Esophagus muscularis mucosa (tissue), 4 donors: ENCODE results near the gene CD300LG. TPM values are rescaled to one million over a fixed set of nuclear protein-coding genes. Genes with fewer than 3 reads are reported as not detected.

Source experiments
- DNase-seq: peaks from one replicate; pipeline ENCODE4 v3.0.0-alpha.2; 2017; ENCODE audit errors: extremely low spot score
- H3K27ac ChIP-seq, 4 donors: fragments of 200-600 bp; sonication (generic); replicated peaks in 1 of 4; 1 replicate in 3 of 4; 2 replicates in 1 of 4; pipeline ENCODE4 v1.5.1; 2016 to 2019; ENCODE audit warnings: mild to moderate bottlenecking in 1 of 4
- H3K27me3 ChIP-seq, 4 donors: fragments of 200-600 bp; sonication (generic); one replicate each; pipeline versions ENCODE4 v1.5.1 to v1.6.0; 2016 to 2019
- H3K36me3 ChIP-seq, 4 donors: fragments of 200-600 bp; sonication (generic); one replicate each; pipeline ENCODE4 v1.5.1; 2016 to 2019
- H3K4me1 ChIP-seq, 4 donors: fragments of 200-600 bp; sonication (generic); one replicate each; pipeline ENCODE4 v1.5.1; 2016 to 2019
- H3K4me3 ChIP-seq, 4 donors: fragments of 200-600 bp; sonication (generic); 1 replicate in 2 of 4; 2 replicates in 2 of 4; pipeline ENCODE4 v1.5.1; 2016 to 2019; ENCODE audit warnings: mild to moderate bottlenecking in 4 of 4, moderate library complexity in 1 of 4
- H3K9me3 ChIP-seq, 4 donors: fragments of 200-600 bp; sonication (generic); 1 replicate in 3 of 4; 2 replicates in 1 of 4; pipeline ENCODE4 v1.5.1; 2016 to 2019
- EP300 ChIP-seq: sonication (generic); formaldehyde crosslinking; IDR thresholded peaks from one replicate; pipeline ENCODE4 v1.6.1; 2017; ENCODE audit warnings: antibody characterized with exemption
- POLR2A ChIP-seq: fragments of 450-650 bp; IDR thresholded peaks from one replicate; pipeline ENCODE4 v1.6.1; 2017; ENCODE audit warnings: antibody characterized with exemption, moderate library complexity, mild to moderate bottlenecking, low read depth
- POLR2AphosphoS5 ChIP-seq, 2 donors: sonication (generic); formaldehyde crosslinking; IDR thresholded peaks; one replicate each; pipeline ENCODE4 v1.6.1; 2017; ENCODE audit warnings: antibody characterized with exemption in 2 of 2
- WGBS: methylation state at CpG from one replicate; pipeline ENCODE4 v1.1.5; 2018; 5-methylcytosine and 5-hydroxymethylcytosine counted together
- intact Hi-C: fragments of 100-400 bp; cut with DNase I; formaldehyde crosslinking; loops from one replicate; pipeline ENCODE4 v1.15.1; 2023
- total RNA-seq, 4 donors: library from RNA; depleted of rRNA; stranded (reverse); fragments of >200 nt; gene quantifications; one replicate each; pipeline versions ENCODE4 v1.1.0 to v1.2.1, GENCODE V29; 2016
- TF ChIP-seq, protein P1 (sequence below), 3 experiments: fragments of 200-600 bp in 2 of 3; fragments of 450-650 bp in 1 of 3; sonication (generic) in 2 of 3; IDR thresholded peaks; one replicate each; pipeline ENCODE4 v1.5.1; 2017 to 2019; ENCODE audit warnings: antibody characterized with exemption in 3 of 3, mild to moderate bottlenecking in 2 of 3, moderate library complexity in 1 of 3

Gene CD300LG
- total RNA-seq, 4 donors from 2014 or later: 0.83 to 12.0 (median 7.3) TPM

DNA sequence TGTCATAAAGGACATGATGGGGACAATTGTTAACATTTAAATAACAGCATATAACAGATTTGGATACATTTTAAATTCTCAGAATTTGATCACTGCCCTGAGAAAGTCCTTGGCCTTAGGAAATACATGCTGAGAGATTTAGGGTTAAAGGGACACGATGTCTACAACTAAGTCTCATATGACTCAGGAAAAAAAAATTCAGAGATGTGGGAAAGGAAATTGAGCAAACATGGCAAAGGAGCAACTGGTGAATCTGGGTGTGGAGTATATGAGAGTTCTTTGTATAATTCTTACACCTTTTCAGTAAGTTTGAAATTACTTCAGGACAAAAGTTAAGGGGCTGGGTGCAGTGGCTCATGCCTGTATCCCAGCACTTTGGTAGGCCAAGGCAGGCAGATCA, 32.3 kb upstream of the CD300LG start:
- Histone ChIP-seq H3K4me3 (no peak overlapping the region), H3K36me3 (peaks cover 0 to 95% (median 64%) of the 10 kb centered on the region in 4 donors), H3K4me1 (peaks cover 0 to 7% (median 0%) of the 10 kb centered on the region in 4 donors), H3K27me3 (no peaks in the 10 kb centered on the region), H3K9me3 (no peaks in the 10 kb centered on the region), H3K27ac (no peak overlapping the region)
- intact Hi-C loops: no loop called here
- DNase-seq: no peak
- TF ChIP-seq POLR2A: no peak
- TF ChIP-seq, protein P1, sequence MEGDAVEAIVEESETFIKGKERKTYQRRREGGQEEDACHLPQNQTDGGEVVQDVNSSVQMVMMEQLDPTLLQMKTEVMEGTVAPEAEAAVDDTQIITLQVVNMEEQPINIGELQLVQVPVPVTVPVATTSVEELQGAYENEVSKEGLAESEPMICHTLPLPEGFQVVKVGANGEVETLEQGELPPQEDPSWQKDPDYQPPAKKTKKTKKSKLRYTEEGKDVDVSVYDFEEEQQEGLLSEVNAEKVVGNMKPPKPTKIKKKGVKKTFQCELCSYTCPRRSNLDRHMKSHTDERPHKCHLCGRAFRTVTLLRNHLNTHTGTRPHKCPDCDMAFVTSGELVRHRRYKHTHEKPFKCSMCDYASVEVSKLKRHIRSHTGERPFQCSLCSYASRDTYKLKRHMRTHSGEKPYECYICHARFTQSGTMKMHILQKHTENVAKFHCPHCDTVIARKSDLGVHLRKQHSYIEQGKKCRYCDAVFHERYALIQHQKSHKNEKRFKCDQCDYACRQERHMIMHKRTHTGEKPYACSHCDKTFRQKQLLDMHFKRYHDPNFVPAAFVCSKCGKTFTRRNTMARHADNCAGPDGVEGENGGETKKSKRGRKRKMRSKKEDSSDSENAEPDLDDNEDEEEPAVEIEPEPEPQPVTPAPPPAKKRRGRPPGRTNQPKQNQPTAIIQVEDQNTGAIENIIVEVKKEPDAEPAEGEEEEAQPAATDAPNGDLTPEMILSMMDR (IDR thresholded peaks at IDR 0.05): no peak
- no peak for TF ChIP-seq POLR2AphosphoS5 (IDR thresholded peaks at IDR 0.05)
- no peak for TF ChIP-seq EP300
- WGBS: 12% methylated on average over 1 of the region's 1 CpG

DNA sequence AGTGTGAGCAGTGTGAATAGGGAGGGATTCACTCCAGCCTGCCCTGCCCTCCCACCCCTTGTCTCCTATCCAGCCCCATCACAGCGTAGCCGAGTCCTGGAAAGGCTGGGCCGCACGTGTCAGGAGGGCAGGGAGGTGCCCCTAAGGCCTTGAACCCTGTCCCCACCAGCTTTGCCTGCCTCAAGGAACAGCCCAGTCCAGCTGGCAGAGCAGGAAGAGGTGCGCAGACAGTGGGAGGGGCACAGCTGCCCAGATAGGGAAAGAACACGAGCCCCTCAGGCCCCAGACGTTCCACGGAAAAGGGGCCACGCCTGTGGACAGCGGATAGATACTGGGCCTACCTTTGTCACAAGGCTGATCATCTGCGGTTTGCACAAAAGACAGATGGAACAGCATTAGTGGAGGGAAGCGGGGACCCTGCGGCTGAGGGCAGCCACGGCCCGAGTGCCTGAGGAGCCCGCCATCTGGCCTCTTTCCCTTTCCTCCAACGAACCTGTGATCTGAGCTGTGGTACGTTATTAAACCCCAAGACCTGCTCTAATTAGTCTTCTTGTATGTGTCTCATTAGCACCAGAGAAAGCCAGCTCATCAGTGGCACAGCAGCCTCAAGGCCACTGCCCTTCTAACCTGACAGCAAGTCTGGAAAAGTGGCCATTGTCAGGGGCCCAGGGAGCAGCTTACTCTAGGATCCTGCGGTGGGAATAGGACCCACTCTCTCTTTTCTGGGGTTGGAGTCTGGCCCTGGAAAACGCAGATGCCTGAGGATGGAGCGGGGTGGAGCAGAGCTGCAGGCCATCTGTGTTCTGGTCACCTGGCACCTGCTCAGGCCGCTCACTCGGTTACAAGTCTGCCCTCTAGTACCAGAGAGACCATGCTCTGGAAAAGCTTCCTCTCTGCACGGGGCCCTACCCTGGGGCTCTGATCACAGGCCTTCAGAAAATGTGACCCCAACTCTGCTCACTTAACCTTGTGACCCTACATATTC, 30.3 kb upstream of the CD300LG start:
- Histone ChIP-seq H3K9me3 (no peaks in the 10 kb centered on the region), H3K27ac (no peak overlapping the region), H3K4me1 (peaks cover 0 to 7% (median 0%) of the 10 kb centered on the region in 4 donors), H3K4me3 (no peak overlapping the region), H3K36me3 (peaks cover 0 to 93% (median 65%) of the 10 kb centered on the region in 4 donors), H3K27me3 (no peaks in the 10 kb centered on the region)
- TF ChIP-seq POLR2AphosphoS5 (IDR thresholded peaks at IDR 0.05) (no peak), EP300 (no peak), POLR2A (no peak)
- TF ChIP-seq, protein P1 (IDR thresholded peaks at IDR 0.05): no peak
- DNase-seq: no peak
- intact Hi-C loops: no loop called here
- 93% methylated on average over 19 of the region's 24 CpGs for WGBS

DNA sequence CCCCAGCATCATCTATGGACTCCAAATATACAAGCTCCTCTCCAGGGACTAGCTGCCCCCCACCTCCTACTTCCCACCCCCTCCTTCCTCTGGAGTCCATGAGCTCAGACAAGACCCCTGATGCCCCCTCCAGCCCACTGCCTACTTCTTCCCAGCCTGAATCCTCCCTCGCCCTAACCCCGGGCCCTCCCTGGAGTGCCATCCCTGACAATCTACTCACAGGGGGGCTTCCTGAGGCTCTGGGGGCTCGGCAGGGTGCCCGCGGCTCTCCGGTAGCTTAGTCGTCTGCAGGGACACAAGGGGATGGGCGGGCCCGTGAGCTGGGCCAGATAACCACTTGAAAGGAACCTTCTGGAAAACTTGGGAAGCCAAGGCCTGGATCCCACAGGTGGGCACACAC, 29.1 kb upstream of the CD300LG start:
- TF ChIP-seq, protein P1 (IDR thresholded peaks at IDR 0.05): no peak
- TF ChIP-seq POLR2AphosphoS5 (IDR thresholded peaks at IDR 0.05) (no peak), EP300 (no peak), POLR2A (no peak)
- 95% methylated on average over 9 of the region's 9 CpGs for WGBS
- no peak for DNase-seq
- no peaks in the 10 kb centered on the region for H3K9me3 ChIP-seq
- H3K4me3 ChIP-seq: no peak overlapping the region
- intact Hi-C loops: no loop called here
- peaks cover 0 to 7% (median under 1%) of the 10 kb centered on the region in 4 donors for H3K4me1 ChIP-seq
- H3K27me3 ChIP-seq: no peaks in the 10 kb centered on the region
- peaks cover 0 to 86% (median 63%) of the 10 kb centered on the region in 4 donors for H3K36me3 ChIP-seq
- no peak overlapping the region for H3K27ac ChIP-seq

DNA sequence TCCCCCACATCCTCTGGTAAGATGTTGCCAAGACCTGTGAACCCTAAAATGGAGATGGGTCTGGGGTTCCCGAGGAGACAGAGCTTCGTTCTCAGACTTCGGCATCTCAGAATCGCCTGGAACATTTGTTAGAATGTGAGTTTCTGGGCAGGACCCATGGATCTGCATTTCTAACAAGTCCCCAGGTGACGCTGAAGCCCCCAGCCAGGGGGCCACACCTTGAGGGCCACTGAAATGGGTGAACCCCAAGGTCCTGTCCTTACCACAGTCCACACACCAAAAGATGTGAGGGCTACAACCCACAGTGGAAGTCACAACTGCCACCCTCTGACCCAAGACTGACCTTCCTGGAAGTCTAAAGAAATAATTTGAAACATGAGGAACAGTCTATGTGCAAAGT, 28.0 kb upstream of the CD300LG start:
- intact Hi-C loops: no loop called here
- Histone ChIP-seq H3K4me1 (peaks cover 8 to 13% (median 10%) of the 10 kb centered on the region in 4 donors), H3K27ac (no peak overlapping the region), H3K4me3 (no peak overlapping the region), H3K9me3 (no peaks in the 10 kb centered on the region), H3K36me3 (peaks cover 0 to 79% (median 53%) of the 10 kb centered on the region in 4 donors), H3K27me3 (no peaks in the 10 kb centered on the region)
- no peak for TF ChIP-seq POLR2AphosphoS5 (IDR thresholded peaks at IDR 0.05)
- TF ChIP-seq POLR2A: no peak
- no peak for TF ChIP-seq EP300
- TF ChIP-seq, protein P1 (IDR thresholded peaks at IDR 0.05): no peak
- WGBS: 94% methylated on average over 5 of the region's 5 CpGs
- no peak for DNase-seq
